ENCODE measurements around the gene CCDC33.

DNA sequence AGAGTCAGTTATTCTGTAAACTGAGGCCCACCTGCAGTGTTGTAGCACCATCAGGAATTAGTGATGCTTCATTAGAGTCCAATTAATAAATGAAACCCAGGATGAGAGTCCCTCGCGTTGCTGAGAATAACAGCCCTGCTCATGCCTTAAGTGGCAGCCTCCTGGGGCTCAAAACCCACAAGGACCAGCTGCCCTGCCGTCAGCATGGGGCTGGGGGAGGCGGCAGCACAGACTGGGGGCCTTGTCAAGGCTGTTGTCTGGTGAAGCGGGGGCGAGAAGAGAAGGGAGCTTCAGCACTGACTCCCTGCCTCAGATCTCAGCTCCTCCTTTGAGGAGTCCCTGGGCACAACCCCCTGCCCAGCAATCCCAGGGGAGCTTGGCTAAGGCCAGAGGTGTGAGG is 21.0 kb downstream of the CCDC33 start:
- TF ChIP-seq CTCF (IDR thresholded peaks at IDR 0.05), result no peak
- no peak for TF ChIP-seq POLR2A (IDR thresholded peaks at IDR 0.05)
